GM19324 (cell line): ENCODE results near the gene STON1.
A peak's percentile ranks its signal among the peaks of the same experiment; 100 is the strongest.
"Not testable (repeated sequence)": the region's sequence is repeated elsewhere in the genome, so short reads cannot be mapped to it uniquely, and the experiment has no call there.

ENCODE experiments used
- ATAC-seq: cut with Tn5 transposase; IDR thresholded peaks from one replicate; pipeline ENCODE4 v1.9.1; 2021; ENCODE audit warnings: mild to moderate bottlenecking, moderate library complexity; ENCODE audit not compliant: unreplicated experiment, low FRiP score

STON1 gene

GRCh38 chr2:48566592-48567310 is 36.8 kb downstream of the STON1 start:
- ATAC-seq = no peak

GRCh38 chr2:48567671-48568070 is 37.7 kb downstream of the STON1 start:
- ATAC-seq = no peak

GRCh38 chr2:48568547-48568946 is 38.6 kb downstream of the STON1 start:
- ATAC-seq = no peak

- no peak for ATAC-seq
These were observed 39.5 kb downstream of the STON1 start for GRCh38 chr2:48569433-48569832.

GRCh38 chr2:48572816-48573215 is 42.9 kb downstream of the STON1 start:
- no peak for ATAC-seq

GRCh38 chr2:48574353-48575287 is 44.7 kb downstream of the STON1 start:
- no peak for ATAC-seq

- no peak for ATAC-seq
These were observed 48.4 kb downstream of the STON1 start for GRCh38 chr2:48578313-48578712.

GRCh38 chr2:48583961-48584360 is 54.0 kb downstream of the STON1 start:
- no peak for ATAC-seq

GRCh38 chr2:48584551-48584950 is 54.6 kb downstream of the STON1 start:
- ATAC-seq = no peak

- no peak for ATAC-seq
These were observed 56.5 kb downstream of the STON1 start for GRCh38 chr2:48586433-48586832.

GRCh38 chr2:48587560-48587959 is 57.6 kb downstream of the STON1 start:
- ATAC-seq = no peak

- ATAC-seq = no peak
These were observed 58.0 kb downstream of the STON1 start for GRCh38 chr2:48587961-48588360.

GRCh38 chr2:48588745-48589144 is 58.8 kb downstream of the STON1 start:
- no peak for ATAC-seq

- no peak for ATAC-seq
These were observed 59.3 kb downstream of the STON1 start for GRCh38 chr2:48589170-48589767.

- no peak for ATAC-seq
These were observed 60.1 kb downstream of the STON1 start for GRCh38 chr2:48590017-48590416.

GRCh38 chr2:48592067-48592466 is 62.1 kb downstream of the STON1 start:
- ATAC-seq = no peak

- not testable (repeated sequence) for ATAC-seq
These were observed 66.8 kb downstream of the STON1 start for GRCh38 chr2:48596751-48597150.

- no peak for ATAC-seq
These were observed 67.5 kb downstream of the STON1 start for GRCh38 chr2:48597492-48597891.

GRCh38 chr2:48600204-48600813 is 70.4 kb downstream of the STON1 start:
- no peak for ATAC-seq

GRCh38 chr2:48600917-48601316 is 71.0 kb downstream of the STON1 start:
- no peak for ATAC-seq

GRCh38 chr2:48601349-48601748 is 71.4 kb downstream of the STON1 start:
- peak; percentile 66 for ATAC-seq
